Activated CD8-positive, alpha-beta memory T cell treated with anti-CD3 and anti-CD28 coated beads for 36 hours (primary cell): ENCODE measurements around the gene SLC43A3. TPM values are rescaled to one million over a fixed set of nuclear protein-coding genes. Genes with fewer than 3 reads are reported as not detected.

Experiments used
- CTCF ChIA-PET: fragments of 350-600 bp; sonication (Branson Sonifier 250); formaldehyde crosslinking; loops from one replicate; lab custom pipeline; 2021; ENCODE audit warnings: antibody characterized with exemption; lab: Charles Lee
- POLR2A ChIA-PET: fragments of 350-600 bp; sonication (Branson Sonifier 250); formaldehyde crosslinking; loops from one replicate; lab custom pipeline; 2021; ENCODE audit warnings: antibody characterized with exemption; lab: Charles Lee
- total RNA-seq, 2 experiments: library from RNA; stranded (reverse); gene quantifications; one replicate each; pipeline ENCODE4 v1.2.3, GENCODE V29; 2021

The SLC43A3 gene
- total RNA-seq, 2 experiments from 2014 or later, result 444 to 465 TPM

- CTCF ChIA-PET, result interaction anchor here (0.7 kb wide), 1 partner anchor 20 kb away, joined by 3 read pairs; no protein-coding TSS in a partner anchor
- POLR2A ChIA-PET, result no interaction called here
Measured at GRCh38 chr11:57438345-57439285, 11.7 kb upstream of the SLC43A3 start.

- POLR2A ChIA-PET, result interaction anchor here (0.6 kb wide), 1 partner anchor 38 kb away, joined by 4 read pairs; no protein-coding TSS in a partner anchor
Measured at GRCh38 chr11:57436031-57436430, 9.1 kb upstream of the SLC43A3 start.

GRCh38 chr11:57434640-57435546, 8.0 kb upstream of the SLC43A3 start:
- POLR2A ChIA-PET, result no interaction called here
- CTCF ChIA-PET, result interaction anchor here (1.1 to 1.3 kb wide), 2 partner anchors 23 to 29 kb away, joined by 3 to 9 read pairs; no protein-coding TSS in a partner anchor

More at GRCh38 chr11:57436031-57436430, 9.1 kb upstream of the SLC43A3 start:
- CTCF ChIA-PET, result interaction anchor here (1.0 to 1.2 kb wide), 3 partner anchors 10 to 88 kb away, joined by 3 to 4 read pairs (median 4); no protein-coding TSS in a partner anchor

GRCh38 chr11:57432714-57433163, 5.8 kb upstream of the SLC43A3 start:
- ChIA-PET CTCF (interaction anchor here (1.0 kb wide), 1 partner anchor 26 kb away, joined by 4 read pairs; no protein-coding TSS in a partner anchor), POLR2A (interaction anchor here (0.6 to 1.6 kb wide), 2 partner anchors 8 to 14 kb away, joined by 3 read pairs; no protein-coding TSS in a partner anchor)

- POLR2A ChIA-PET, result interaction anchor here (0.6 to 1.6 kb wide), 2 partner anchors 7 to 13 kb away, joined by 3 read pairs; no protein-coding TSS in a partner anchor
- CTCF ChIA-PET, result interaction anchor here (1.0 kb wide), 1 partner anchor 26 kb away, joined by 4 read pairs; no protein-coding TSS in a partner anchor
Measured at GRCh38 chr11:57432149-57432561, 5.2 kb upstream of the SLC43A3 start.

- ChIA-PET POLR2A (interaction anchor here (1.2 kb wide), 1 partner anchor 28 kb away, joined by 3 read pairs; no protein-coding TSS in a partner anchor), CTCF (interaction anchor here (6.4 kb wide), 1 partner anchor 26 kb away, joined by 45 read pairs; no protein-coding TSS in a partner anchor)
Measured at GRCh38 chr11:57430952-57431351, 4.0 kb upstream of the SLC43A3 start.

- ChIA-PET CTCF (interaction anchor here (6.4 kb wide), 1 partner anchor 27 kb away, joined by 45 read pairs; no protein-coding TSS in a partner anchor), POLR2A (interaction anchor here (1.2 kb wide), 1 partner anchor 27 kb away, joined by 3 read pairs; no protein-coding TSS in a partner anchor)
Measured at GRCh38 chr11:57429946-57430345, 3.0 kb upstream of the SLC43A3 start.

GRCh38 chr11:57428643-57429042, 1.7 kb upstream of the SLC43A3 start:
- CTCF ChIA-PET, result interaction anchor here (6.4 kb wide), 1 partner anchor 29 kb away, joined by 45 read pairs; no protein-coding TSS in a partner anchor
- POLR2A ChIA-PET, result no interaction called here

GRCh38 chr11:57427727-57428082, 784 bp upstream of the SLC43A3 start:
- POLR2A ChIA-PET, result interaction anchor here (0.7 kb wide), 1 partner anchor 274 kb away, joined by 5 read pairs; no protein-coding TSS in a partner anchor

GRCh38 chr11:57426439-57426928, 437 bp downstream of the SLC43A3 start:
- ChIA-PET POLR2A (interaction anchor here (1.3 kb wide), 1 partner anchor 32 kb away, joined by 3 read pairs; no protein-coding TSS in a partner anchor), CTCF (interaction anchor here (1.4 to 6.4 kb wide), 3 partner anchors 31 to 80 kb away, joined by 3 to 45 read pairs (median 6); partner anchors contain the start of gene RTN4RL2)

More at GRCh38 chr11:57427727-57428082, 784 bp upstream of the SLC43A3 start:
- CTCF ChIA-PET, result interaction anchor here (0.7 to 6.4 kb wide), 4 partner anchors 30 to 140 kb away, joined by 3 to 45 read pairs (median 4); partner anchors contain the start of gene UBE2L6

GRCh38 chr11:57425565-57426438, 1.1 kb downstream of the SLC43A3 start:
- ChIA-PET CTCF (interaction anchor here (1.4 to 6.4 kb wide), 6 partner anchors 20 to 142 kb away, joined by 3 to 45 read pairs (median 6); partner anchors contain the start of genes RTN4RL2 and UBE2L6), POLR2A (interaction anchor here (1.3 to 2.3 kb wide), 4 partner anchors 18 to 33 kb away, joined by 3 to 21 read pairs (median 8); no protein-coding TSS in a partner anchor)

- CTCF ChIA-PET, result interaction anchor here (1.1 to 6.4 kb wide), 5 partner anchors 19 to 143 kb away, joined by 3 to 45 read pairs (median 7); partner anchors contain the start of gene UBE2L6
- POLR2A ChIA-PET, result interaction anchor here (0.5 to 2.3 kb wide), 8 partner anchors 8 to 175 kb away, joined by 3 to 21 read pairs (median 5); no protein-coding TSS in a partner anchor
Measured at GRCh38 chr11:57424792-57425564, 1.9 kb downstream of the SLC43A3 start.

GRCh38 chr11:57424137-57424791, 2.7 kb downstream of the SLC43A3 start:
- ChIA-PET CTCF (interaction anchor here (1.1 to 2.6 kb wide), 3 partner anchors 18 to 79 kb away, joined by 4 to 7 read pairs (median 7); no protein-coding TSS in a partner anchor), POLR2A (interaction anchor here (0.5 to 2.3 kb wide), 8 partner anchors 8 to 1152 kb away, joined by 3 to 21 read pairs (median 6); partner anchors contain the start of gene LPXN)

- ChIA-PET CTCF (interaction anchor here (1.0 kb wide), 1 partner anchor 76 kb away, joined by 3 read pairs; no protein-coding TSS in a partner anchor), POLR2A (interaction anchor here (1.1 kb wide), 1 partner anchor 17 kb away, joined by 3 read pairs; no protein-coding TSS in a partner anchor)
Measured at GRCh38 chr11:57422669-57423068, 4.3 kb downstream of the SLC43A3 start.

- POLR2A ChIA-PET, result interaction anchor here (0.7 to 1.1 kb wide), 2 partner anchors 16 to 93 kb away, joined by 3 read pairs; no protein-coding TSS in a partner anchor
Measured at GRCh38 chr11:57421805-57422204, 5.1 kb downstream of the SLC43A3 start.

More at GRCh38 chr11:57421805-57422204, 5.1 kb downstream of the SLC43A3 start:
- CTCF ChIA-PET, result interaction anchor here (1.0 kb wide), 1 partner anchor 76 kb away, joined by 3 read pairs; no protein-coding TSS in a partner anchor
